Prostate gland (tissue), 2 donors: ENCODE results near the gene WWC2. TPM values are rescaled to one million over a fixed set of nuclear protein-coding genes. Genes with fewer than 3 reads are reported as not detected.

Experiments used
- DNase-seq: peaks from one replicate; pipeline ENCODE4 v3.0.0-alpha.2; 2019; ENCODE audit warnings: low spot score
- H3K27ac ChIP-seq, 2 donors: fragments of 200-600 bp; sonication (generic); 2 replicates each; pipeline ENCODE4 v1.5.1; 2017 to 2019
- H3K27me3 ChIP-seq: fragments of 200-600 bp; sonication (generic); replicated peaks from 2 replicates; pipeline ENCODE4 v1.5.1; 2019; ENCODE audit not compliant: insufficient read depth
- H3K36me3 ChIP-seq, 2 donors: fragments of 200-600 bp; sonication (generic); 1 replicate in 1 of 2; 2 replicates in 1 of 2; pipeline versions ENCODE4 v1.5.1 to v1.8.1; 2017 to 2019
- H3K4me1 ChIP-seq: fragments of 200-600 bp; sonication (generic); replicated peaks from 2 replicates; pipeline ENCODE4 v1.5.1; 2019
- H3K4me3 ChIP-seq, 2 donors: fragments of 200-600 bp; sonication (generic); 2 replicates each; pipeline ENCODE4 v1.5.1; 2017 to 2019
- H3K9me3 ChIP-seq: fragments of 200-600 bp; sonication (generic); 2 replicates; pipeline ENCODE4 v1.5.1; 2017
- POLR2A ChIP-seq: fragments of 450-650 bp; IDR thresholded peaks from one replicate; pipeline ENCODE4 v1.6.1; 2016; ENCODE audit warnings: antibody characterized with exemption, mild to moderate bottlenecking
- POLR2AphosphoS5 ChIP-seq: sonication (generic); formaldehyde crosslinking; IDR thresholded peaks from one replicate; pipeline ENCODE4 v1.6.1; 2017; ENCODE audit warnings: antibody characterized with exemption
- WGBS: methylation state at CpG from one replicate; pipeline ENCODE4 v1.1.5; 2018; 5-methylcytosine and 5-hydroxymethylcytosine counted together
- intact Hi-C: fragments of 100-400 bp; cut with DNase I; formaldehyde crosslinking; loops from one replicate; pipeline ENCODE4 v1.14.2; 2022
- total RNA-seq, 2 donors: library from RNA; depleted of rRNA; stranded (reverse); fragments of >200 nt; gene quantifications; one replicate each; pipeline ENCODE4 v1.1.0, GENCODE V29; 2016
- TF ChIP-seq, protein P1 (sequence below), 4 experiments: fragments of 200-600 bp in 2 of 4; fragments of 450-650 bp in 2 of 4; sonication (generic) in 2 of 4; IDR thresholded peaks; 1 replicate in 3 of 4; 2 replicates in 1 of 4; pipeline ENCODE4 v1.5.1; 2016 to 2019; ENCODE audit warnings: antibody characterized with exemption in 4 of 4, mild to moderate bottlenecking in 2 of 4, moderate library complexity in 2 of 4

The WWC2 gene
- total RNA-seq, 2 donors from 2014 or later, result 17.6 to 44.1 TPM

GRCh38 chr4:183158062-183158461 is 59.0 kb downstream of the WWC2 start:
- no peak overlapping the region for H3K4me3 ChIP-seq
- H3K9me3 ChIP-seq, result no peaks in the 10 kb centered on the region
- no peaks in the 10 kb centered on the region for H3K27me3 ChIP-seq
- no peak for DNase-seq
- no peaks in the 10 kb centered on the region for H3K4me1 ChIP-seq
- intact Hi-C loops, result no loop called here
- H3K36me3 ChIP-seq, result no peaks in the 10 kb centered on the region
- 73% methylated on average over 4 of the region's 4 CpGs for WGBS
- no peak overlapping the region for H3K27ac ChIP-seq
- TF ChIP-seq, protein P1, sequence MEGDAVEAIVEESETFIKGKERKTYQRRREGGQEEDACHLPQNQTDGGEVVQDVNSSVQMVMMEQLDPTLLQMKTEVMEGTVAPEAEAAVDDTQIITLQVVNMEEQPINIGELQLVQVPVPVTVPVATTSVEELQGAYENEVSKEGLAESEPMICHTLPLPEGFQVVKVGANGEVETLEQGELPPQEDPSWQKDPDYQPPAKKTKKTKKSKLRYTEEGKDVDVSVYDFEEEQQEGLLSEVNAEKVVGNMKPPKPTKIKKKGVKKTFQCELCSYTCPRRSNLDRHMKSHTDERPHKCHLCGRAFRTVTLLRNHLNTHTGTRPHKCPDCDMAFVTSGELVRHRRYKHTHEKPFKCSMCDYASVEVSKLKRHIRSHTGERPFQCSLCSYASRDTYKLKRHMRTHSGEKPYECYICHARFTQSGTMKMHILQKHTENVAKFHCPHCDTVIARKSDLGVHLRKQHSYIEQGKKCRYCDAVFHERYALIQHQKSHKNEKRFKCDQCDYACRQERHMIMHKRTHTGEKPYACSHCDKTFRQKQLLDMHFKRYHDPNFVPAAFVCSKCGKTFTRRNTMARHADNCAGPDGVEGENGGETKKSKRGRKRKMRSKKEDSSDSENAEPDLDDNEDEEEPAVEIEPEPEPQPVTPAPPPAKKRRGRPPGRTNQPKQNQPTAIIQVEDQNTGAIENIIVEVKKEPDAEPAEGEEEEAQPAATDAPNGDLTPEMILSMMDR (IDR thresholded peaks at IDR 0.05), result no peak
- TF ChIP-seq POLR2AphosphoS5 (no peak), POLR2A (no peak)

GRCh38 chr4:183161630-183162029 is 62.6 kb downstream of the WWC2 start:
- Histone ChIP-seq H3K27me3 (no peaks in the 10 kb centered on the region), H3K36me3 (no peaks in the 10 kb centered on the region), H3K4me3 (no peak overlapping the region), H3K9me3 (no peaks in the 10 kb centered on the region), H3K4me1 (no peaks in the 10 kb centered on the region), H3K27ac (no peak overlapping the region)
- intact Hi-C loops, result no loop called here
- whole genome bisulfite sequencing, result 97% methylated on average over 5 of the region's 5 CpGs
- DNase-seq, result no peak
- no peak for TF ChIP-seq POLR2AphosphoS5
- no peak for TF ChIP-seq POLR2A
- TF ChIP-seq, protein P1 (IDR thresholded peaks at IDR 0.05), result no peak

- Histone ChIP-seq H3K27ac (no peak overlapping the region), H3K9me3 (no peaks in the 10 kb centered on the region), H3K4me1 (no peaks in the 10 kb centered on the region), H3K36me3 (no peaks in the 10 kb centered on the region), H3K27me3 (no peaks in the 10 kb centered on the region), H3K4me3 (no peak overlapping the region)
- WGBS, result 45% methylated on average over 3 of the region's 3 CpGs
- DNase-seq, result no peak
- intact Hi-C loops, result no loop called here
- no peak for TF ChIP-seq POLR2AphosphoS5
- TF ChIP-seq, protein P1 (IDR thresholded peaks at IDR 0.05), result no peak
- no peak for TF ChIP-seq POLR2A
Measured at GRCh38 chr4:183163135-183163534, 64.1 kb downstream of the WWC2 start.

DNA sequence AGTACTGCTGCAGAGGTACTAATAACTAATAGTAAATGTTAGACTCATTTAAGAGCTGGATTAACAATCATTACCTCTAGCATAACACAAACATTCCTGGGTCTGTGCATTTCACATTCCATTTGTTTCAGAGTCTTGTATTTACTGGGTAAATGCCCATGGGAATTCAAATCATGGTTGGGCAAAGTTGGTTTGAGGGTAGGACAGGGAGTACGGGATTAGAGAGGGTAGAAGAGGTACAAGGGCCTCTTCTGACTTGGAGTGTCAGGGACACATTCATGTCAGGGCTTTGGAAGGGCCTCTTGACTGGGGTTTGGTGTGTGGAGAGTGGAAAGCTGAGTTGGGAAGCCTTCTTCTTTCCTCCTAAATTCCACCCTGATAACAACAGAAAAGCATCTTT is 65.9 kb downstream of the WWC2 start:
- TF ChIP-seq POLR2AphosphoS5, result no peak
- TF ChIP-seq POLR2A, result no peak
- TF ChIP-seq, protein P1 (IDR thresholded peaks at IDR 0.05), result no peak
- Histone ChIP-seq H3K27me3 (no peaks in the 10 kb centered on the region), H3K9me3 (no peaks in the 10 kb centered on the region), H3K36me3 (no peaks in the 10 kb centered on the region), H3K4me3 (no peak overlapping the region), H3K27ac (no peak overlapping the region), H3K4me1 (no peaks in the 10 kb centered on the region)
- intact Hi-C loops, result no loop called here
- WGBS, result 69% methylated on average over 1 of the region's 1 CpG
- no peak for DNase-seq

- intact Hi-C loops, result no loop called here
- no peak for DNase-seq
- WGBS, result 23% methylated on average over 1 of the region's 1 CpG
Measured at GRCh38 chr4:183165376-183165775, 66.3 kb downstream of the WWC2 start.

More at GRCh38 chr4:183165376-183165775, 66.3 kb downstream of the WWC2 start:
- H3K4me1 ChIP-seq, result no peaks in the 10 kb centered on the region
- H3K9me3 ChIP-seq, result no peaks in the 10 kb centered on the region
- H3K27ac ChIP-seq, result no peak overlapping the region
- H3K4me3 ChIP-seq, result no peak overlapping the region
- no peaks in the 10 kb centered on the region for H3K27me3 ChIP-seq
- TF ChIP-seq POLR2AphosphoS5 (no peak), POLR2A (no peak)
- TF ChIP-seq, protein P1 (IDR thresholded peaks at IDR 0.05), result no peak
- no peaks in the 10 kb centered on the region for H3K36me3 ChIP-seq
